ENCODE data around the gene ELP4. TPM values are rescaled to one million over a fixed set of nuclear protein-coding genes. Genes with fewer than 3 reads are reported as not detected.
"Not testable (repeated sequence)": the region's sequence is repeated elsewhere in the genome, so short reads cannot be mapped to it uniquely, and the experiment has no call there.

The ELP4 gene
- total and polyA plus RNA-seq, 5 donors from 2014 or later: 21.0 to 24.2 (median 21.4) TPM

DNA sequence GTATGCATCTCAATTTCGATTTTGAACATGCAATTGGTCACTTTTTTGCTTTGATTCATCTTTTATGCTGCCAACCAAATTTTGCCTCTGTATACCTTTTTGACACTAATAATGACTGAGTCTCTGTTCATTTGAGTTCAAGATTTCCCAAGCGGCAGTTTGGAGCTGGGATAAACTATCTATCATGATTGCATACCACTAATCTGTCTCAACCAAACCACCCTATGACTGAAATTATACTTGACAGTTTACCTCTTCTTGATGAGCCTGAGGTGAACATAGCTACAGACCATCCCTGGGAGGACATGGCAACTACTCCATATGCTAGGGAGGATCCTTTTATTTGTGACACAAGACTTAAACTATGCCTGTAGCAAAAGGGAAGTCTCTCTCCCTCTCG, 155.4 kb downstream of the ELP4 start:
- H3K4me1 ChIP-seq (ENCODE audit: control insufficient read depth, insufficient read depth, low read length, poor library complexity, severe bottlenecking): no peaks in the 10 kb centered on the region
- H3K27me3 ChIP-seq (ENCODE audit: control insufficient read depth, insufficient read depth, low read length): no peaks in the 10 kb centered on the region
- no peak overlapping the region for H3K27ac Mint-ChIP-seq
- no peak overlapping the region for H3K4me3 Mint-ChIP-seq
- no peak overlapping the region for H3K27ac ChIP-seq (ENCODE audit: insufficient read depth, low read length, poor library complexity, severe bottlenecking)
- no peaks in the 10 kb centered on the region for H3K36me3 ChIP-seq (ENCODE audit: control insufficient read depth, insufficient read depth, low read length)
- no peak for ATAC-seq (ENCODE audit: low read depth in 2 of 2)
- H3K36me3 Mint-ChIP-seq: peaks cover 19% of the 10 kb centered on the region
- no peaks in the 10 kb centered on the region for H3K9me3 Mint-ChIP-seq
- no peak overlapping the region for H3K4me3 ChIP-seq (ENCODE audit: low read depth, low read length)
- H3K9me3 ChIP-seq (ENCODE audit: control insufficient read depth in 2 of 2, low read length in 2 of 2): no peaks in the 10 kb centered on the region
- no peak for DNase-seq
- H3K27me3 Mint-ChIP-seq: no peaks in the 10 kb centered on the region
- peaks cover 0 to 2% (median 0%) of the 10 kb centered on the region in 4 donors for H3K4me1 Mint-ChIP-seq

GRCh38 chr11:31671681-31672080, 162.1 kb downstream of the ELP4 start:
- H3K27ac ChIP-seq (ENCODE audit: insufficient read depth, low read length, poor library complexity, severe bottlenecking): no peak overlapping the region
- no peaks in the 10 kb centered on the region for H3K27me3 ChIP-seq (ENCODE audit: control insufficient read depth, insufficient read depth, low read length)
- H3K9me3 ChIP-seq (ENCODE audit: control insufficient read depth in 2 of 2, low read length in 2 of 2): no peaks in the 10 kb centered on the region
- no peak overlapping the region for H3K27ac Mint-ChIP-seq
- H3K4me3 Mint-ChIP-seq: no peak overlapping the region
- no peaks in the 10 kb centered on the region for H3K4me1 Mint-ChIP-seq
- ATAC-seq (ENCODE audit: low read depth in 2 of 2) (no peak), DNase-seq (no peak)
- H3K27me3 Mint-ChIP-seq: no peaks in the 10 kb centered on the region
- H3K9me3 Mint-ChIP-seq: peaks cover 0 to 2% (median 0%) of the 10 kb centered on the region in 7 donors
- H3K4me3 ChIP-seq (ENCODE audit: low read depth, low read length): no peak overlapping the region
- no peaks in the 10 kb centered on the region for H3K4me1 ChIP-seq (ENCODE audit: control insufficient read depth, insufficient read depth, low read length, poor library complexity, severe bottlenecking)
- H3K36me3 Mint-ChIP-seq: peaks cover 25% of the 10 kb centered on the region
- no peaks in the 10 kb centered on the region for H3K36me3 ChIP-seq (ENCODE audit: control insufficient read depth, insufficient read depth, low read length)

DNA sequence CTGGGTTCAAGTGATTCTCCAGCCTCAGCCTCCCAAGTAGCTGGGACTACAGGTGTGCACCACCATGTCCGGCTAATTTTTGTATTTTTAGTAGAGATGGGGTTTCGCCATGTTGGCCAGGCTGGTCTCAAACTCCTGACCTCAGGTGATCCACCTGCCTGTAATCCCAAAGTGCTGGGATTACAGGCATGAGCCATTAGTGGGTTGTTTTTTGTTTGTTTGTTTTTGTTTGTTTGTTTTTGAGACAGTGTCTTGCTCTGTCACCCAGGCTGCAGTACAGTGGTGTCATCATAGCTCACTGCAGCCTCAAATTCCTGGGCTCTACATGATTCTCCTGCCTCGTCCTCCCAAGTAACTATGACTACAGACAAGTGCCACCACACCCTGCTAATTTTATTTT, 163.5 kb downstream of the ELP4 start:
- H3K4me1 ChIP-seq (ENCODE audit: control insufficient read depth, insufficient read depth, low read length, poor library complexity, severe bottlenecking); DNase-seq; H3K27ac Mint-ChIP-seq; H3K36me3 ChIP-seq (ENCODE audit: control insufficient read depth, insufficient read depth, low read length); H3K27ac ChIP-seq (ENCODE audit: insufficient read depth, low read length, poor library complexity, severe bottlenecking); ATAC-seq (ENCODE audit: low read depth in 2 of 2); H3K9me3 ChIP-seq (ENCODE audit: control insufficient read depth in 2 of 2, low read length in 2 of 2); H3K4me3 ChIP-seq (ENCODE audit: low read depth, low read length); H3K9me3 Mint-ChIP-seq; H3K27me3 ChIP-seq (ENCODE audit: control insufficient read depth, insufficient read depth, low read length); H3K4me1 Mint-ChIP-seq; H3K27me3 Mint-ChIP-seq: not testable (repeated sequence)
- peaks cover 28% of the 10 kb centered on the region for H3K36me3 Mint-ChIP-seq
- peak overlapping the region in 1 of 4 donors; percentile 1 for H3K4me3 Mint-ChIP-seq

DNA sequence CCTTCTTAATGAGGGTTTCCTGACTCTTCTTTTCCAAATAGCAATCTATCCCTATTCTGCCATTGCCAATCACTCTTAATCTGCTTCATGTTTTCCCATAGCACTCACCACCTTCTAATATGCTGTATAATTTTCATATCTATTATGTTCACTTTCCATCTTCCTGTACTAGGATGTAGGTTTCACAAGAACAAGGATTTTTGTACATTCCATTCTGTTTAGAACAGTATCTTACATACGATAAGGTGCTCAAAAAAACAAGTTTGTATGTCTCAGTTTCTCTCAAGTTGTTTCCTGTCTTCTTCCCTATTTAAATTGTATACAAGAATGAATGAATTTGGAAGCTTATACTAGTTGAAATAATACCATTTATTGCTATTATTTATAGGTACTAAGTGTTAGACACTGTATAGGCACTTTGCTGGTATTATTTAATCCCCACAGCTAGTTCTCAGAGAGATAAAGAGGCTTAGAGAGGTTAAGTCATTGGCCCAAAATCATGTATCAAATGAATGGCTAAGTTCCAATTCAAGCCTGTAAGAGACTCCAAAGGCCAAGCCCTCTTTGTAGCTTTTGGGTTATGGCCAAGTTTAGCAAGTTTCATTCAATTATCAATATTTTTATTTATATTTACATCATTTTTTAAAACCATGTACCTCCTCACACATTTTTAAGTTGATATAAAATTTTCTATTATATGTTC, 166.9 kb downstream of the ELP4 start:
- H3K27ac Mint-ChIP-seq: no peak overlapping the region
- Histone ChIP-seq H3K4me1 (ENCODE audit: control insufficient read depth, insufficient read depth, low read length, poor library complexity, severe bottlenecking) (no peaks in the 10 kb centered on the region), H3K4me3 (ENCODE audit: low read depth, low read length) (no peak overlapping the region), H3K27ac (ENCODE audit: insufficient read depth, low read length, poor library complexity, severe bottlenecking) (no peak overlapping the region), H3K36me3 (ENCODE audit: control insufficient read depth, insufficient read depth, low read length) (no peaks in the 10 kb centered on the region), H3K9me3 (ENCODE audit: control insufficient read depth in 2 of 2, low read length in 2 of 2) (no peaks in the 10 kb centered on the region), H3K27me3 (ENCODE audit: control insufficient read depth, insufficient read depth, low read length) (no peaks in the 10 kb centered on the region)
- ATAC-seq (ENCODE audit: low read depth in 2 of 2): no peak
- H3K36me3 Mint-ChIP-seq: peaks cover 39% of the 10 kb centered on the region
- H3K9me3 Mint-ChIP-seq: peaks cover 0 to 4% (median 2%) of the 10 kb centered on the region in 7 donors
- no peak for DNase-seq
- no peaks in the 10 kb centered on the region for H3K4me1 Mint-ChIP-seq
- H3K27me3 Mint-ChIP-seq: no peaks in the 10 kb centered on the region
- no peak overlapping the region for H3K4me3 Mint-ChIP-seq

DNA sequence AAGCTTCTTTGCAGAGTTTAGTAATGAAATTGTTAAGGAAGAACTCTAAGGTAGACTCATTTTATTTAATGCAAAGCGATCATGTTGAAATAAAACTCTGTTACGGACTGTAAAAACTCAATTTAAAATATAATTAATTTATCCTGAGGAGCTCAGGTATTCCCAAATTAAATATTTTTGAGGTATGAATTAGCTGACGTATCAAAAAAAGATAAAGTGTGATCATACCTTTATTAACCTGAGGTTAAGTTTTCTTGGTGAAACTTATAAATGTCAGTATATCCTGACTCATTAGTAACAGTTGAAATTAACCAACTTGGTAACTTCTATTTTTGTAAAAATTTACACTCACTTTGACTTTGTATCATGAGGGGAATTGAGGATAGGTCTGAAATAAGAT, 171.2 kb downstream of the ELP4 start:
- H3K36me3 ChIP-seq (ENCODE audit: control insufficient read depth, insufficient read depth, low read length): no peaks in the 10 kb centered on the region
- H3K9me3 Mint-ChIP-seq: peaks cover 0 to 4% (median 2%) of the 10 kb centered on the region in 7 donors
- H3K27ac Mint-ChIP-seq: no peak overlapping the region
- no peaks in the 10 kb centered on the region for H3K4me1 ChIP-seq (ENCODE audit: control insufficient read depth, insufficient read depth, low read length, poor library complexity, severe bottlenecking)
- DNase-seq (no peak), ATAC-seq (ENCODE audit: low read depth in 2 of 2) (no peak)
- H3K27me3 ChIP-seq (ENCODE audit: control insufficient read depth, insufficient read depth, low read length): no peaks in the 10 kb centered on the region
- no peak overlapping the region for H3K4me3 Mint-ChIP-seq
- H3K4me1 Mint-ChIP-seq: no peaks in the 10 kb centered on the region
- no peak overlapping the region for H3K27ac ChIP-seq (ENCODE audit: insufficient read depth, low read length, poor library complexity, severe bottlenecking)
- H3K27me3 Mint-ChIP-seq: no peaks in the 10 kb centered on the region
- H3K4me3 ChIP-seq (ENCODE audit: low read depth, low read length): no peak overlapping the region
- no peaks in the 10 kb centered on the region for H3K9me3 ChIP-seq (ENCODE audit: control insufficient read depth in 2 of 2, low read length in 2 of 2)
- peaks cover 38% of the 10 kb centered on the region for H3K36me3 Mint-ChIP-seq

- H3K36me3 Mint-ChIP-seq: peaks cover 5% of the 10 kb centered on the region
- no peak overlapping the region for H3K27ac Mint-ChIP-seq
- H3K27me3 ChIP-seq (ENCODE audit: control insufficient read depth, insufficient read depth, low read length): no peaks in the 10 kb centered on the region
- no peaks in the 10 kb centered on the region for H3K4me1 ChIP-seq (ENCODE audit: control insufficient read depth, insufficient read depth, low read length, poor library complexity, severe bottlenecking)
- no peak overlapping the region for H3K27ac ChIP-seq (ENCODE audit: insufficient read depth, low read length, poor library complexity, severe bottlenecking)
- H3K4me3 ChIP-seq (ENCODE audit: low read depth, low read length): no peak overlapping the region
- H3K9me3 Mint-ChIP-seq: peaks cover 0 to 1% (median 0%) of the 10 kb centered on the region in 7 donors
- ATAC-seq (ENCODE audit: low read depth in 2 of 2) (no peak), DNase-seq (no peak)
- no peaks in the 10 kb centered on the region for H3K9me3 ChIP-seq (ENCODE audit: control insufficient read depth in 2 of 2, low read length in 2 of 2)
- H3K4me1 Mint-ChIP-seq: peaks cover 0 to 5% (median 2%) of the 10 kb centered on the region in 4 donors
- H3K36me3 ChIP-seq (ENCODE audit: control insufficient read depth, insufficient read depth, low read length): no peaks in the 10 kb centered on the region
- H3K4me3 Mint-ChIP-seq: no peak overlapping the region
- H3K27me3 Mint-ChIP-seq: no peaks in the 10 kb centered on the region
Observed at GRCh38 chr11:31687256-31687655, 177.7 kb downstream of the ELP4 start.

DNA sequence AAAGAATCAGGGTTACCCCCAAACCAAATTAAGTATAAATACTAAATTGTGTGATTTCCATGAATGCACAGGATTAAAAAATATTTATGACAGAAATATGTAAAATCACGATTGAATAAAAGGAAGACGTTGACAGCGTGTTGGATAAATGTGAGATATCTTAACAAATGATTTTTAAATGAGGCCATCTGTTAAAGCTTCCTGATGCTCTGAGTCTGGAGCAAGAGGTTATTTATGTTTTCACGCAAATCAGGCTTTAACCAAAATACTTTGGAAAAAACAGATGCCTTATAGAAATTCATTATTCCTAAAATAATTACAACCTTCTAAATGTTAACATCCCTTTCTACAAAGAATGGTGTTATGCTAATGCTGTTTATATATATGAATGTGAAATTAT, 178.3 kb downstream of the ELP4 start:
- H3K9me3 ChIP-seq (ENCODE audit: control insufficient read depth in 2 of 2, low read length in 2 of 2): no peaks in the 10 kb centered on the region
- H3K36me3 Mint-ChIP-seq: peaks cover 7% of the 10 kb centered on the region
- H3K9me3 Mint-ChIP-seq: peaks cover 0 to 5% (median 3%) of the 10 kb centered on the region in 7 donors
- peaks cover 0 to 5% (median 2%) of the 10 kb centered on the region in 4 donors for H3K4me1 Mint-ChIP-seq
- no peaks in the 10 kb centered on the region for H3K4me1 ChIP-seq (ENCODE audit: control insufficient read depth, insufficient read depth, low read length, poor library complexity, severe bottlenecking)
- no peaks in the 10 kb centered on the region for H3K36me3 ChIP-seq (ENCODE audit: control insufficient read depth, insufficient read depth, low read length)
- H3K27ac ChIP-seq (ENCODE audit: insufficient read depth, low read length, poor library complexity, severe bottlenecking): no peak overlapping the region
- DNase-seq (no peak), ATAC-seq (ENCODE audit: low read depth in 2 of 2) (no peak)
- H3K27me3 Mint-ChIP-seq: no peaks in the 10 kb centered on the region
- H3K27me3 ChIP-seq (ENCODE audit: control insufficient read depth, insufficient read depth, low read length): no peaks in the 10 kb centered on the region
- H3K4me3 Mint-ChIP-seq: no peak overlapping the region
- no peak overlapping the region for H3K4me3 ChIP-seq (ENCODE audit: low read depth, low read length)
- no peak overlapping the region for H3K27ac Mint-ChIP-seq

DNA sequence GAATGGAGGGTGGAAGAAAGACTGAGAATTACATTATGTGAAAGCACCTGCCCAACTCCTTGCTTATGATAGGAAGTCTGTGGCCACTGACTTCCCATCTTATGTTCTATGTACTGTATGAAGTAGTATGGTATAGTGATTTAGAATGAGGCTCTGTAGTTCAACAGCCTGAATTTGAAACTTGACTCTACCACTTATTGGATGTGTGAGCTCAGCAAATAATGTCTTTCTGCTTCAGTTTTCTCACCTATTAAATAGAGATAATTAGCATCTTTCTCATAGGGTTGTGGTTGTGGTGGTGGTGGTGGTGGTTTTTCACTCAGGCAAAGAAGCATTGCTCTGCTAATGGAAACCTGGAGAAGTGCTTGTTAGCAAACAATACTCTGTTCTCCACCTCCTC, 180.0 kb downstream of the ELP4 start:
- Mint-ChIP-seq H3K4me3 (no peak overlapping the region), H3K4me1 (peaks cover 0 to 7% (median 2%) of the 10 kb centered on the region in 4 donors), H3K27ac (no peak overlapping the region), H3K27me3 (no peaks in the 10 kb centered on the region), H3K36me3 (peaks cover 7% of the 10 kb centered on the region), H3K9me3 (peaks cover 0 to 11% (median 4%) of the 10 kb centered on the region in 7 donors)
- Histone ChIP-seq H3K27me3 (ENCODE audit: control insufficient read depth, insufficient read depth, low read length) (no peaks in the 10 kb centered on the region), H3K4me3 (ENCODE audit: low read depth, low read length) (no peak overlapping the region), H3K9me3 (ENCODE audit: control insufficient read depth in 2 of 2, low read length in 2 of 2) (no peaks in the 10 kb centered on the region), H3K27ac (ENCODE audit: insufficient read depth, low read length, poor library complexity, severe bottlenecking) (no peak overlapping the region), H3K4me1 (ENCODE audit: control insufficient read depth, insufficient read depth, low read length, poor library complexity, severe bottlenecking) (no peaks in the 10 kb centered on the region), H3K36me3 (ENCODE audit: control insufficient read depth, insufficient read depth, low read length) (no peaks in the 10 kb centered on the region)
- DNase-seq: no peak
- no peak for ATAC-seq (ENCODE audit: low read depth in 2 of 2)
